IMR-90 (cell line): ENCODE measurements around the gene DDX24. TPM values are rescaled to one million over a fixed set of nuclear protein-coding genes. Genes with fewer than 3 reads are reported as not detected.

Experiments
- ATAC-seq: fragments of 200-7000 bp; cut with Tn5 transposase; 2 replicates; pipeline ENCODE4 v1.9.1; 2020; ENCODE audit warnings: low read depth, mild to moderate bottlenecking, moderate library complexity
- BruUV-seq: library from RNA; stranded (reverse); fragments of 400-500 nt; replicated peaks from 2 replicates; lab custom pipeline; 2021; lab: Mats Ljungman, UMichigan
- CTCF ChIA-PET: fragments of 300-600 bp; formaldehyde crosslinking; extraction: SDS; loops from one replicate; lab custom pipeline; 2021; ENCODE audit warnings: antibody characterized with exemption; lab: Yijun Ruan, JAX
- POLR2A ChIA-PET: fragments of 300-600 bp; sonication (Branson Sonifier 250); formaldehyde crosslinking; loops from one replicate; lab custom pipeline; 2022; ENCODE audit warnings: antibody characterized with exemption; ENCODE audit not compliant: unreplicated experiment; lab: Charles Lee
- DNase-seq: peaks from one replicate; pipeline ENCODE4 v3.0.0; 2013
- H2AFZ ChIP-seq: replicated peaks from 2 replicates; pipeline ENCODE3; 2013; ENCODE audit warnings: low read length, mild to moderate bottlenecking; ENCODE audit not compliant: poor library complexity
- H2AK5ac ChIP-seq: 2 replicates; pipeline ENCODE4 v1.6.1; 2013; ENCODE audit warnings: low read depth, low read length, inconsistent platforms
- H2AK9ac ChIP-seq: replicated peaks from 2 replicates; pipeline ENCODE3; 2013; ENCODE audit warnings: mild to moderate bottlenecking, low read depth, low read length, moderate library complexity; ENCODE audit not compliant: poor library complexity
- H2BK120ac ChIP-seq: 2 replicates; pipeline ENCODE4 v1.6.1; 2013; ENCODE audit warnings: low read depth, low read length, inconsistent platforms
- H2BK15ac ChIP-seq: 3 replicates; pipeline ENCODE4 v1.6.1; 2013; ENCODE audit warnings: low read depth, low read length, inconsistent platforms
- H2BK20ac ChIP-seq: 2 replicates; pipeline ENCODE4 v1.6.1; 2013; ENCODE audit warnings: low read depth, mild to moderate bottlenecking, inconsistent platforms, low read length, moderate library complexity
- H2BK5ac ChIP-seq: 2 replicates; pipeline ENCODE4 v1.6.1; 2013; ENCODE audit warnings: mild to moderate bottlenecking, low read depth, low read length, inconsistent platforms; ENCODE audit not compliant: poor library complexity, severe bottlenecking
- H3K14ac ChIP-seq: replicated peaks from 2 replicates; pipeline ENCODE4 v1.6.1; 2013; ENCODE audit warnings: low read depth, low read length, inconsistent platforms
- H3K18ac ChIP-seq: 2 replicates; pipeline ENCODE4 v1.6.1; 2013; ENCODE audit warnings: low read depth, low read length, control low read depth
- H3K23ac ChIP-seq: 2 replicates; pipeline ENCODE4 v1.6.1; 2013; ENCODE audit warnings: low read depth, low read length, inconsistent platforms
- H3K27ac ChIP-seq: 2 replicates; pipeline ENCODE4 v1.5.1; 2013; ENCODE audit warnings: mild to moderate bottlenecking, control low read depth, low read length; ENCODE audit not compliant: insufficient read depth
- H3K27me3 ChIP-seq: 2 replicates; pipeline ENCODE4 v1.6.1; 2013; ENCODE audit warnings: low read length; ENCODE audit not compliant: control insufficient read depth, insufficient read depth
- H3K36me3 ChIP-seq: 2 replicates; pipeline ENCODE4 v1.6.1; 2013; ENCODE audit warnings: low read length, mixed read lengths; ENCODE audit not compliant: control insufficient read depth, insufficient read depth
- H3K4ac ChIP-seq: 2 replicates; pipeline ENCODE4 v1.6.1; 2013; ENCODE audit warnings: low read depth, low read length, inconsistent platforms
- H3K4me1 ChIP-seq: 2 replicates; pipeline ENCODE4 v1.6.1; 2013; ENCODE audit warnings: low read length, mixed read lengths; ENCODE audit not compliant: control insufficient read depth, insufficient read depth
- H3K4me2 ChIP-seq: 2 replicates; pipeline ENCODE4 v1.6.1; 2013; ENCODE audit warnings: low read depth, mild to moderate bottlenecking, control low read depth, low read length, moderate library complexity
- H3K4me3 ChIP-seq: 2 replicates; pipeline ENCODE4 v1.5.1; 2013; ENCODE audit warnings: low read depth, mild to moderate bottlenecking, control low read depth, low read length, moderate library complexity; ENCODE audit not compliant: insufficient read depth
- H3K56ac ChIP-seq: 2 replicates; pipeline ENCODE4 v1.6.1; 2013; ENCODE audit warnings: low read length, inconsistent platforms; ENCODE audit not compliant: insufficient read depth; ENCODE audit errors: extremely low read depth
- H3K79me1 ChIP-seq, 2 experiments: 2 replicates each; pipeline ENCODE4 v1.6.1; 2013; ENCODE audit warnings: low read length in 2 of 2, inconsistent platforms in 1 of 2, low read depth in 1 of 2
- H3K9ac ChIP-seq: 2 replicates; pipeline ENCODE4 v1.6.1; 2013; ENCODE audit warnings: low read depth, low read length, control low read depth
- H3K9me1 ChIP-seq: 2 replicates; pipeline ENCODE4 v1.6.1; 2013; ENCODE audit warnings: low read length, inconsistent platforms; ENCODE audit not compliant: insufficient read depth
- H3K9me3 ChIP-seq: 2 replicates; pipeline ENCODE4 v1.6.1; 2013; ENCODE audit warnings: low read length; ENCODE audit not compliant: control insufficient read depth, insufficient read depth
- H4K20me1 ChIP-seq: 2 replicates; pipeline ENCODE4 v1.6.1; 2013; ENCODE audit warnings: low read length, inconsistent platforms; ENCODE audit not compliant: insufficient read depth
- H4K5ac ChIP-seq: 2 replicates; pipeline ENCODE4 v1.6.1; 2013; ENCODE audit warnings: mild to moderate bottlenecking, low read depth, low read length, control low read depth
- H4K8ac ChIP-seq, 2 experiments: 2 replicates each; pipeline ENCODE4 v1.6.1; 2013; ENCODE audit warnings: low read depth in 2 of 2, low read length in 2 of 2, control low read depth in 1 of 2, inconsistent platforms in 1 of 2
- H4K91ac ChIP-seq: 2 replicates; pipeline ENCODE4 v1.6.1; 2013; ENCODE audit warnings: low read depth, low read length, inconsistent platforms; ENCODE audit not compliant: insufficient read depth
- ELK1 ChIP-seq: fragments of 150-350 bp; IDR thresholded peaks from 2 replicates; pipeline ENCODE4 v1.6.1; 2016; ENCODE audit warnings: low read depth, mild to moderate bottlenecking, low read length, moderate library complexity, borderline replicate concordance
- MXI1 ChIP-seq: IDR thresholded peaks from 2 replicates; pipeline ENCODE4 v1.6.1; 2012; ENCODE audit warnings: low read depth, mild to moderate bottlenecking, low read length, moderate library complexity, borderline replicate concordance
- USF2 ChIP-seq: fragments of 150-350 bp; IDR thresholded peaks from 2 replicates; pipeline ENCODE4 v1.6.1; 2017; ENCODE audit warnings: mild to moderate bottlenecking, antibody characterized with exemption, low read length, low read depth
- WGBS, 2 experiments: methylation state at CpG; one replicate each; pipeline versions ENCODE4 v1.1.5 to v1.1.7; 2013; ENCODE audit warnings: missing lambda C conversion rate in 2 of 2; ENCODE audit not compliant: insufficient read length in 1 of 2; ENCODE audit errors: extremely low coverage in 2 of 2; 5-methylcytosine and 5-hydroxymethylcytosine counted together
- dilution Hi-C: fragments of 300-500 bp; cut with HindIII; formaldehyde crosslinking; loops from one replicate; pipeline ENCODE4 v1.14.3; 2018; ENCODE audit warnings: low sequenced_read_pairs; ENCODE audit not compliant: unreplicated experiment
- in situ Hi-C: fragments of 300-500 bp; cut with MboI; formaldehyde crosslinking; loops from 3 replicates; pipeline ENCODE4 v1.14.3; 2019; ENCODE audit warnings: low sequenced_read_pairs, inconsistent platforms, mixed read lengths
- intact Hi-C: fragments of 100-400 bp; cut with micrococcal nuclease; formaldehyde crosslinking; loops from 2 replicates; pipeline ENCODE4 v1.10.0; 2022
- polyA plus RNA-seq, 3 experiments: library from polyadenylated mRNA; depleted of rRNA; stranded (reverse); fragments of >200 nt; gene quantifications; 2 replicates each; pipeline ENCODE4 v1.2.3, GENCODE V29; 2012; ENCODE audit warnings: low replicate concordance in 1 of 3
- total RNA-seq: library from RNA; depleted of rRNA; stranded (reverse); fragments of >200 nt; gene quantifications from 2 replicates; pipeline ENCODE4 v1.2.3, GENCODE V29; 2012

The DDX24 gene
- total and polyA plus RNA-seq, 2 of the 4 experiments (the other 2 are of a cell fraction) = 134 to 155 TPM

GRCh38 chr14:94049625-94050023, 31.4 kb downstream of the DDX24 start:
- no CpG with 5 or more reads among the region's 2 CpGs for WGBS, 2 experiments
- intact Hi-C loops = no loop called here

More at GRCh38 chr14:94049625-94050023, 31.4 kb downstream of the DDX24 start:
- Histone ChIP-seq H4K8ac (no peak overlapping the region), H2BK15ac (no peak overlapping the region), H3K4ac (no peak overlapping the region), H3K27me3 (no peaks in the 10 kb centered on the region), H3K9ac (no peak overlapping the region), H3K56ac (no peak overlapping the region), H4K5ac (no peak overlapping the region), H2AFZ (no peak overlapping the region), H3K4me3 (no peak overlapping the region), H2AK5ac (no peak overlapping the region), H3K4me2 (no peak overlapping the region), H3K36me3 (peaks cover 77% of the 10 kb centered on the region), H3K14ac (no peak overlapping the region), H3K79me1 (peaks cover 8 to 18% of the 10 kb centered on the region in 2 experiments; a peak in 3 of 4 replicates), H2AK9ac (no peak overlapping the region), H2BK5ac (no peak overlapping the region), H3K9me1 (no peaks in the 10 kb centered on the region), H3K23ac (no peak overlapping the region), H3K4me1 (no peaks in the 10 kb centered on the region), H2BK20ac (no peak overlapping the region), H4K91ac (no peak overlapping the region), H3K27ac (no peak overlapping the region), H2BK120ac (no peak overlapping the region), H3K9me3 (no peaks in the 10 kb centered on the region), H4K20me1 (0 out of 2 replicates have a peak, but pooled peaks cover 4% of the 10 kb centered on the region), H3K18ac (no peak overlapping the region)
- in situ Hi-C loops (no loop called here), dilution Hi-C loops (no loop called here)
- DNase-seq (no peak), ATAC-seq (no peak)
- POLR2A ChIA-PET = no interaction called here
- CTCF ChIA-PET = interaction anchor here (0.9 to 1.9 kb wide), 2 partner anchors 83 to 87 kb away, joined by 6 to 8 read pairs; no protein-coding TSS in a partner anchor
- BruUV-seq = no TSS peak
- TF ChIP-seq ELK1 (no peak), USF2 (no peak), MXI1 (no peak)
